ENCODE data around the gene CD36.

The CD36 gene

GRCh38 chr7:80646083-80646865, 7.8 kb downstream of the CD36 start:
- H3K9ac ChIP-seq (ENCODE audit: low read length in 5 of 5): peak overlapping the region; percentile 50 to 81 (median 57)
- H3K27ac ChIP-seq (ENCODE audit: low read depth, low read length): peak overlapping the region; percentile 100

GRCh38 chr7:80647436-80647835, 9.0 kb downstream of the CD36 start:
- H3K4me1 ChIP-seq (ENCODE audit: control insufficient read depth in 5 of 5, insufficient read depth in 5 of 5, low read length in 5 of 5): peaks cover 0 to 83% (median 73%) of the 10 kb centered on the region in 5 donors
- H3K9me3 ChIP-seq (ENCODE audit: control insufficient read depth in 5 of 5, low read length in 5 of 5): no peaks in the 10 kb centered on the region
- H3K27ac ChIP-seq (ENCODE audit: low read depth, low read length): peak overlapping the region; percentile 100
- peak overlapping the region in 3 of 5 donors; percentile 48 to 81 (median 55) for H3K9ac ChIP-seq (ENCODE audit: low read length in 5 of 5)
- peak overlapping the region in 3 of 5 donors; percentile 50 to 79 (median 75) for H3K4me3 ChIP-seq (ENCODE audit: low read depth in 1 of 5, low read length in 5 of 5)
- H3K27me3 ChIP-seq (ENCODE audit: control insufficient read depth in 5 of 5, insufficient read depth in 4 of 5, low read length in 5 of 5): no peaks in the 10 kb centered on the region
- H3K36me3 ChIP-seq (ENCODE audit: control insufficient read depth in 5 of 5, insufficient read depth in 5 of 5, low read length in 5 of 5): peaks cover 13 to 58% (median 46%) of the 10 kb centered on the region in 5 donors

More at GRCh38 chr7:80646083-80646865, 7.8 kb downstream of the CD36 start:
- Histone ChIP-seq H3K4me3 (ENCODE audit: low read depth in 1 of 5, low read length in 5 of 5) (peak overlapping the region; percentile 48 to 91 (median 79)), H3K27me3 (ENCODE audit: control insufficient read depth in 5 of 5, insufficient read depth in 4 of 5, low read length in 5 of 5) (no peaks in the 10 kb centered on the region), H3K9me3 (ENCODE audit: control insufficient read depth in 5 of 5, low read length in 5 of 5) (no peaks in the 10 kb centered on the region), H3K4me1 (ENCODE audit: control insufficient read depth in 5 of 5, insufficient read depth in 5 of 5, low read length in 5 of 5) (peaks cover 0 to 74% (median 61%) of the 10 kb centered on the region in 5 donors), H3K36me3 (ENCODE audit: control insufficient read depth in 5 of 5, insufficient read depth in 5 of 5, low read length in 5 of 5) (peaks cover 10 to 50% (median 42%) of the 10 kb centered on the region in 5 donors)

- no peaks in the 10 kb centered on the region for H3K9me3 ChIP-seq (ENCODE audit: control insufficient read depth in 5 of 5, low read length in 5 of 5)
- no peaks in the 10 kb centered on the region for H3K27me3 ChIP-seq (ENCODE audit: control insufficient read depth in 5 of 5, insufficient read depth in 4 of 5, low read length in 5 of 5)
- no peak overlapping the region for H3K9ac ChIP-seq (ENCODE audit: low read length in 5 of 5)
- peaks cover 0 to 85% (median 80%) of the 10 kb centered on the region in 5 donors for H3K4me1 ChIP-seq (ENCODE audit: control insufficient read depth in 5 of 5, insufficient read depth in 5 of 5, low read length in 5 of 5)
- H3K4me3 ChIP-seq (ENCODE audit: low read depth in 1 of 5, low read length in 5 of 5): peak overlapping the region in 3 of 5 donors; percentile 50 to 79 (median 75)
- H3K36me3 ChIP-seq (ENCODE audit: control insufficient read depth in 5 of 5, insufficient read depth in 5 of 5, low read length in 5 of 5): peaks cover 14 to 63% (median 46%) of the 10 kb centered on the region in 5 donors
- H3K27ac ChIP-seq (ENCODE audit: low read depth, low read length): peak overlapping the region; percentile 100
Measured at GRCh38 chr7:80648031-80648600, 9.7 kb downstream of the CD36 start.

- H3K4me1 ChIP-seq (ENCODE audit: control insufficient read depth in 5 of 5, insufficient read depth in 5 of 5, low read length in 5 of 5): peaks cover 0 to 90% (median 81%) of the 10 kb centered on the region in 5 donors
- H3K4me3 ChIP-seq (ENCODE audit: low read depth in 1 of 5, low read length in 5 of 5): no peak overlapping the region
- peaks cover 17 to 70% (median 49%) of the 10 kb centered on the region in 5 donors for H3K36me3 ChIP-seq (ENCODE audit: control insufficient read depth in 5 of 5, insufficient read depth in 5 of 5, low read length in 5 of 5)
Measured at GRCh38 chr7:80649011-80649410, 10.6 kb downstream of the CD36 start.

GRCh38 chr7:80650030-80650429, 11.6 kb downstream of the CD36 start:
- H3K36me3 ChIP-seq (ENCODE audit: control insufficient read depth in 5 of 5, insufficient read depth in 5 of 5, low read length in 5 of 5): peaks cover 19 to 77% (median 50%) of the 10 kb centered on the region in 5 donors
- H3K9me3 ChIP-seq (ENCODE audit: control insufficient read depth in 5 of 5, low read length in 5 of 5): no peaks in the 10 kb centered on the region
- peak overlapping the region in 2 of 5 donors; percentile 2 to 59 for H3K9ac ChIP-seq (ENCODE audit: low read length in 5 of 5)
- H3K4me3 ChIP-seq (ENCODE audit: low read depth in 1 of 5, low read length in 5 of 5): peak overlapping the region in 1 of 5 donors; percentile 30
- H3K27ac ChIP-seq (ENCODE audit: low read depth, low read length): peak overlapping the region; percentile 100
- peaks cover under 1 to 90% (median 82%) of the 10 kb centered on the region in 5 donors for H3K4me1 ChIP-seq (ENCODE audit: control insufficient read depth in 5 of 5, insufficient read depth in 5 of 5, low read length in 5 of 5)
- no peaks in the 10 kb centered on the region for H3K27me3 ChIP-seq (ENCODE audit: control insufficient read depth in 5 of 5, insufficient read depth in 4 of 5, low read length in 5 of 5)

More at GRCh38 chr7:80649011-80649410, 10.6 kb downstream of the CD36 start:
- Histone ChIP-seq H3K9me3 (ENCODE audit: control insufficient read depth in 5 of 5, low read length in 5 of 5) (no peaks in the 10 kb centered on the region), H3K9ac (ENCODE audit: low read length in 5 of 5) (peak overlapping the region in 1 of 5 donors; percentile 11), H3K27me3 (ENCODE audit: control insufficient read depth in 5 of 5, insufficient read depth in 4 of 5, low read length in 5 of 5) (no peaks in the 10 kb centered on the region), H3K27ac (ENCODE audit: low read depth, low read length) (peak overlapping the region; percentile 100)

- peaks cover 26 to 86% (median 53%) of the 10 kb centered on the region in 5 donors for H3K36me3 ChIP-seq (ENCODE audit: control insufficient read depth in 5 of 5, insufficient read depth in 5 of 5, low read length in 5 of 5)
- H3K9me3 ChIP-seq (ENCODE audit: control insufficient read depth in 5 of 5, low read length in 5 of 5): no peaks in the 10 kb centered on the region
- no peak overlapping the region for H3K9ac ChIP-seq (ENCODE audit: low read length in 5 of 5)
- no peak overlapping the region for H3K4me3 ChIP-seq (ENCODE audit: low read depth in 1 of 5, low read length in 5 of 5)
- H3K4me1 ChIP-seq (ENCODE audit: control insufficient read depth in 5 of 5, insufficient read depth in 5 of 5, low read length in 5 of 5): peaks cover 3 to 96% (median 89%) of the 10 kb centered on the region in 5 donors
- H3K27ac ChIP-seq (ENCODE audit: low read depth, low read length): peak overlapping the region; percentile 100
- no peaks in the 10 kb centered on the region for H3K27me3 ChIP-seq (ENCODE audit: control insufficient read depth in 5 of 5, insufficient read depth in 4 of 5, low read length in 5 of 5)
Measured at GRCh38 chr7:80651471-80651870, 13.0 kb downstream of the CD36 start.

- no peaks in the 10 kb centered on the region for H3K9me3 ChIP-seq (ENCODE audit: control insufficient read depth in 5 of 5, low read length in 5 of 5)
- peak overlapping the region; percentile 100 for H3K27ac ChIP-seq (ENCODE audit: low read depth, low read length)
- peaks cover 3 to 95% (median 91%) of the 10 kb centered on the region in 5 donors for H3K4me1 ChIP-seq (ENCODE audit: control insufficient read depth in 5 of 5, insufficient read depth in 5 of 5, low read length in 5 of 5)
- peaks cover 28 to 85% (median 43%) of the 10 kb centered on the region in 5 donors for H3K36me3 ChIP-seq (ENCODE audit: control insufficient read depth in 5 of 5, insufficient read depth in 5 of 5, low read length in 5 of 5)
- H3K9ac ChIP-seq (ENCODE audit: low read length in 5 of 5): no peak overlapping the region
- H3K27me3 ChIP-seq (ENCODE audit: control insufficient read depth in 5 of 5, insufficient read depth in 4 of 5, low read length in 5 of 5): no peaks in the 10 kb centered on the region
- H3K4me3 ChIP-seq (ENCODE audit: low read depth in 1 of 5, low read length in 5 of 5): peak overlapping the region in 3 of 5 donors; percentile 0 to 7 (median 0)
Measured at GRCh38 chr7:80653244-80653643, 14.8 kb downstream of the CD36 start.

- Histone ChIP-seq H3K4me1 (ENCODE audit: control insufficient read depth in 5 of 5, insufficient read depth in 5 of 5, low read length in 5 of 5) (peaks cover 7 to 96% (median 94%) of the 10 kb centered on the region in 5 donors), H3K4me3 (ENCODE audit: low read depth in 1 of 5, low read length in 5 of 5) (no peak overlapping the region), H3K9me3 (ENCODE audit: control insufficient read depth in 5 of 5, low read length in 5 of 5) (no peaks in the 10 kb centered on the region), H3K27ac (ENCODE audit: low read depth, low read length) (peak overlapping the region; percentile 100), H3K9ac (ENCODE audit: low read length in 5 of 5) (peak overlapping the region in 3 of 5 donors; percentile 53 to 64 (median 57)), H3K27me3 (ENCODE audit: control insufficient read depth in 5 of 5, insufficient read depth in 4 of 5, low read length in 5 of 5) (no peaks in the 10 kb centered on the region), H3K36me3 (ENCODE audit: control insufficient read depth in 5 of 5, insufficient read depth in 5 of 5, low read length in 5 of 5) (peaks cover 31 to 84% (median 34%) of the 10 kb centered on the region in 5 donors)
Measured at GRCh38 chr7:80654887-80655340, 16.5 kb downstream of the CD36 start.

- peak overlapping the region; percentile 100 for H3K27ac ChIP-seq (ENCODE audit: low read depth, low read length)
- peak overlapping the region in 1 of 5 donors; percentile 57 for H3K9ac ChIP-seq (ENCODE audit: low read length in 5 of 5)
- H3K4me1 ChIP-seq (ENCODE audit: control insufficient read depth in 5 of 5, insufficient read depth in 5 of 5, low read length in 5 of 5): peaks cover 7 to 97% (median 93%) of the 10 kb centered on the region in 5 donors
- peak overlapping the region in 2 of 5 donors; percentile 1 to 26 for H3K4me3 ChIP-seq (ENCODE audit: low read depth in 1 of 5, low read length in 5 of 5)
- H3K9me3 ChIP-seq (ENCODE audit: control insufficient read depth in 5 of 5, low read length in 5 of 5): no peaks in the 10 kb centered on the region
- H3K36me3 ChIP-seq (ENCODE audit: control insufficient read depth in 5 of 5, insufficient read depth in 5 of 5, low read length in 5 of 5): peaks cover 30 to 84% (median 40%) of the 10 kb centered on the region in 5 donors
- no peaks in the 10 kb centered on the region for H3K27me3 ChIP-seq (ENCODE audit: control insufficient read depth in 5 of 5, insufficient read depth in 4 of 5, low read length in 5 of 5)
Measured at GRCh38 chr7:80656029-80656428, 17.6 kb downstream of the CD36 start.

All from subcutaneous abdominal adipose tissue (tissue), 5 donors.